ENCODE data around the gene MRPL36.
"Not testable (repeated sequence)": the region's sequence is repeated elsewhere in the genome, so short reads cannot be mapped to it uniquely, and the experiment has no call there.

The MRPL36 gene

DNA sequence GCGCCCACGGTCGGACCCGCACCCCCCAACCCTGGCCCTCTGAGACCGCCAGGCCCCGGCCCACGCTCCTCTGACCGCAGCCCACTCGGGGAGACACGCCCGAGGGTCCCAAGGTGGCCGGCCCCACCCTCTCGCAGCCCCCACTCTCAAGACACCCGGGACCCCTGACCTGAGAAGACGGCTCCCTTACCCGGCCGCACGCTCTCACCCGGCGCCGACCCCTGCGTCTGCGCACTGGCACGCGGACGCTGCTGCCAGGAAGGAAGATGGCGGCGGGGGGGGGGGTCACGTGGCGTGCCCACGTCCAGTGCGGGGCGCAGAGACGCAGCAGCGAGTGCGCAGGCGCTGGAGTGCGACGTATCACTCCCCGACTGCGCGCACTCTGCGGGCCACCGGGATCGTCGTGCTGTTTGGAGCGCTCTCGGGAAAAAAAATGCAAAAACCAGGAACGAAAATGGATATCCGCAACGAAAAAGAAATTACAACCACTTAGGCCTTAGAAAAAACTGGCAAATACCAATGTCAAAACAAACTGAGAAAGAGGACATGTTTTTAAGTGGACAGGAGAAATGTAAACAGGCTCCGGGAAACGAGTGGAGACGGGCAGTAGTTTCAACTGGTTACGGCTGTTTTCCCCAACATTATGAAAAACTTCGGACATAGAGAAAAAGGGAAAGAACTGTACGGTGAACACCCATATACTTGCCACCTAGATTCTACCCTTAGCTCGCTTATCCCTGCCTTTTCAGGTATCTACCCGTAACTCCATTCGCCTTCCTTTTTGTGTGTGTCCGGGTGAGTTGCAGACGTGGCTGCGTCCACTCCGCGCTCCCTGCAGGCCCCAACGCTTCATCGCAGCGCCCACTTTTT is at the start of gene MRPL36:
MRPL36 (minus strand) TSS at position 236 of the 870 bp plus-strand sequence. CDS start 902 bp downstream, outside the sequence.
- DNase-seq (ENCODE audit: low read depth in 1 of 2, low spot score in 1 of 2) = peak; percentile 85 to 93

DNA sequence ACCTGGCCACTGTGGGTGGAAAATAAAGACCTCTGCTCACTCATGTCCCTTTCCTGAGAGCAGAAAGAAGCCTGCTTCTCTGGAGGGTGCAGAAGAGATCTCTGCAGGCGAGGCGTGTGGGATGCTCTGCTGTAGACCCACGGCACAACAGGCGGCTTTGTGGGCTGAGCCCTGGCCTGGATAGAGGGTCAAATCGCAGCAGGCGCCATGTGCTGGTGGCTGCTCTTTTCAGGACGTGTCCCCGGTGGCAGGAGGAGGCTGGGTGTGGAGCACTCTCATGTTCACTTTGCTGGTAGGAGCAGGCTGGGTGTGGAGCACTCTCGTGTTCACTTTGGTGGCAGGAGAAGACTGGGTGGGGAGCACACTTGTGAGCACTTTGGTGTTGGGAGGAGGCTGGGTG is 48.0 kb upstream of the MRPL36 start:
- DNase-seq (ENCODE audit: low read depth in 1 of 2, low spot score in 1 of 2) = no peak

DNA sequence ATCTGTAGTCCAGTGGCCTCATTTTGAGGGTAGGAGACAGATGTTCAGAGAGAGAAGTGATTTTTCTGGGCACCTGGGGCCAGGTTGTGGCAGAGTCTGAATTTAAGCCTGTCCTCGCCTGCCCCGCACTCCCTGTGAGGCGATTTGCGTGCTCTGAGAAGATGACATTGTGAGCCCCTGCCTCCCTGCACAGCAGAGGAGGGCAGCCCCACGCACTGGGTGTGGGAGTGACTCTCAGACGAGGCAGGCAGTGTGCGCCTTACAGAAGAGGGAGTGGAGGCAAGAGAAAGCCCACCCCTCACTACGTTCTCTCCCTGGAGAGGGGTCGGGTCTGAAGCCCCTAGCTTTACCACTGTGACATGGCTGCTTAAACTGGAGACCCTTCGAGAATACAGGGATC is 47.4 kb upstream of the MRPL36 start:
- DNase-seq (ENCODE audit: low read depth in 1 of 2, low spot score in 1 of 2) = no peak

DNA sequence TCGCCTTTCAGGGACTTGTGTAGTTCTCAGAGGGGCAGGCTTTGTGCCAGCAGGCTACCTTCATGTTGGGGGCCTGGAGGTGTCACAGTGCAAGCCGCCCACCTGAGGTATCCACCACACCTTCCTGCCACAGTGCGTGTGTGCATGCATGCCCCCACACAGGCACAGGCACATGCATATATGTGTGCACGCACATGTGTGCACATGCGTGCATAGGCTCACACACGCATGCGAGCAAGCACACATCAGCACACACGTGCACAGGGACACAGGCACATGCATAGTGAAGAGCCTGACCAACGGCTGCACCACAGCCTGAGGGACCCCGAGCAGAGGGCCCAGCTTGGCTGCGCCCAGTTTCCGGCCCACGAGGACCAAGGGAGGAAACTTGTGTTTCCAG is 46.9 kb upstream of the MRPL36 start:
- no peak for DNase-seq (ENCODE audit: low read depth in 1 of 2, low spot score in 1 of 2)

DNA sequence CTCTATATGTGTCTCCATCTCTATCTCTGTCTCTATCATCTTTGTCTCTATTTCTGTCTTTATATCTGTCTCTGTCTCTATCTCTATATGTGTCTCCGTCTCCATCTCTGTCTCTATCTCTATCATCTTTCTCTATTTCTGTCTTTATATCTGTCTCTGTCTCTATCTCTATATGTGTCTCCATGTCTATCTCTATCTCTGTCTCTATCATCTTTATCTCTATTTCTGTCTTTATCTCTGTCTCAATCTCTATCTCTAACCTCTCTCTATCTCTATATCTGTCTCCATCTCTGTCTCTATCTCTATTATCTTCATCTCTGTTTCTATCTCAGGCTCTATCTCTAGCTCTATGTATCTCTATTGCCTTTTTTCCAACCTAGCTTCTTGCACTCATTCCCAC is 46.1 kb upstream of the MRPL36 start:
- no peak for DNase-seq (ENCODE audit: low read depth in 1 of 2, low spot score in 1 of 2)

DNA sequence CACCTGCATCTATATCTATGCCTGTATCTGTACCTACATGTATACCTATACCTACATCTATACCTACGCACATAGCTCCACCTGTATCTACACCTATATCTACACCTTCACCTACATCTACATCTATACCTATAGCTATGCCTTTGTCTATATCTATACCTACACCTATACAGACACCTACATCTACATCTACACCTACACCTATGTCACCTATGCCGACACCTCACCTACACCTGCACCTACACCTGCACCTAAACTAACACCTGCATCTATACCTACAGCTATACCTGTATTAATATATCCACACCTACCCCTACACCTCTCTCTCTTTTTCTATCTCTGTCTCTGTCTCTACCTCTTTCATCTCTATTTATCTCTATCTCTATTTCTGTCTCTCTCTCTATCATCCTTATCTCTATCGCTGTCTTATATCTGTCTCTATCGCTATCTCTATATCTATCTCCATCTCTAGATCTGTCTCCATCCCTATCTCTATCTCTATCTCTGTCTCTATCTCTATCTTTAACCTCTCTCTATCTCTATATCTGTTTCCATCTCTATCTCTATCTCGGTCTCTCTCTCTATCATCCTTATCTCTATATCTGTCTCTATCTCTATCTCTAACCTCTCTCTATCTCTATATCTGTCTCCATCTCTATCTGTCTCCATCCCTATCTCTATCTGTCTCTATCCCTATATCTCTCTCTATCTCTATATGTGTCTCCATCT is 45.2 kb upstream of the MRPL36 start:
- no peak for DNase-seq (ENCODE audit: low read depth in 1 of 2, low spot score in 1 of 2)

DNA sequence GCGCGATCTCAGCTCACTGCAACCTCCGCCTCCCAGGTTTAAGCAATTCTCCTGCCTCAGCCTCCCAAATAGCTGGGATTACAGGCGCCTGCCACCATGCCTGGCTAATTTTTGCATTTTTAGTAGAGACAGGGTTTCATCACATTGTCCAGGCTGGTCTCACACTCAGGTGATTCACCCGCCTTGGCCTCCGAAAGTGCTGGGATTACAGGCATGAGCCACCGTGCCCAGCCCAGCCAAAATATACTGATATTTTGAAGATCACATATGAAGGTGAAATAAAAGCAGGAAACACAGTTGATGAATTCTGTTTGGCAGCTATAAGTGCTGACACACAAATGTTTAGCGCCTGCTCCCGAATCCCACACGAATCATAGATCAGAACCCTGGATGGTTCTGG is 44.1 kb upstream of the MRPL36 start:
- DNase-seq (ENCODE audit: low read depth in 1 of 2, low spot score in 1 of 2) = not testable (repeated sequence)

DNA sequence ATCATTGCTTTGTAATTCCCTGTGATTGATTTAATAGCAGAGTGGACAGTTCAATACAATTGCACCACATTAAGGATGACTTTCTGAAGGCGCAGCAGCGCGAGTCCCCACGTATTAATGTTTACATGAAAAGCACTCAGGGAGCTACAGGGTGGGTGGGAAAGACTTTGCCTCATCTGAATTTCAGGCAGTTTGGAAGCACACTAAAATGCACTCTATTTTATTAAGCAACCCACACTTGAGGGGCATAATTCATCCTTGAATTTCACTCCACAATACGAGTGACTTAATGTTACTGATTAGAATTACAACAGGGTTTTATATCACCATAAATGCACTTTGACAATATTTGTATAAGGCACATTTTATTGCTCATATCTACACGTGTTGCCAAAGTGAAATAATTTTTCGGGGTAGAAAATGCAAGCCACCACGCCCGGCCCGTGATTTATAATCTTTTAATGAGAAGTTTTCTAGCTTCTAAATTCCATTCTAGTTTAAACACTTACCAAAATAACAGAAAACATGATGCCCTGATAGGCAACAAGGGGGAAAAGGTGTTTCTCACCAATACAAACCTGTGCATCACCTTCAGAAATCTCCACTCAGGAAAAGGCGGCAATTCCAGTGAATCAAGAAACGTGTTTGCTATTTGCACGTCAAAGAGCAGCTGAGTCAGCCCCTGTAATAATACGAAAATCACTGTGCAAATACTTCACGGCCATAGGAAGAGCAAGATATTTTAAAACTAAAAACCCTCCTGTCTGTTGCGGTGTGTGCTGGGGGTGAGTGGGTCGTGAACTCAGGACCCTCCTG is 42.6 kb upstream of the MRPL36 start:
- DNase-seq (ENCODE audit: low read depth in 1 of 2, low spot score in 1 of 2) = no peak

DNA sequence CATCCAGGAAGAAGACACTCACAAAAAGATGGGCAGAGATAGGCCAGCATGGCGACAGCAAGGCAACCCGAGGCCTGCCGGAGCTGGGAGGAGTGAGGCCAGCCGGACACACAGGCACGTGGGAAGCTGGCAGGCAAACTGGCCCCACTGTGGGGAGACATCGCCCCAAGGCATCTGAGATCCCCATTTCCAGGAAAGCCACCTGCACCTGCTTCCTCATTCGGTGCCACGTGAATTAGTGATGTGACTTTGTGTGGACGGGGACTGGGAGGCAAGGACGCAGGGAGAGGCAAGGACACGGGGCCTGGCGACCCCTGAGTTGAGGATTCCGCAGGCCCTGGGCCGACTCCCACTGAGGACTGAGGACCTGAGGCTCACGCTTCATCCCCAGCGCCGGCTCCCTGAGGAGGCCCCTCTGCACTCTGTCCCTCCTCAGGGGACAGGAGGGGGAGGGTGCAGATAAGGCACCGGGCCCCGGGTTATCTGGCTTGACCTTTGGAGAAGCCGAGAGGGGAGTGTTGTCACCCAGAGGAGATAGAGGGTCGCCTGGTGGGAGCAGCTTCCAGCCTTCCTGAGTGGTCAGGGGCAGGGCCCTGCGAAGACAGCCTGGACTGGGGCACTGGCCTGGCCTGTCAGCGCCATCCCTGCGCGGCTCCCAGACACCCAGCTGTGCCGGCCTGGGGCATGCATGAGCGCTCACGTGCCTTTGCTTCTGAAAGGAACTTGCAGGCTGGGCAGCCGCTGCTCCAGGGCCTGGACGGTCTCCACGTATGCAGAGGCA is 41.3 kb upstream of the MRPL36 start:
- no peak for DNase-seq (ENCODE audit: low read depth in 1 of 2, low spot score in 1 of 2)

DNA sequence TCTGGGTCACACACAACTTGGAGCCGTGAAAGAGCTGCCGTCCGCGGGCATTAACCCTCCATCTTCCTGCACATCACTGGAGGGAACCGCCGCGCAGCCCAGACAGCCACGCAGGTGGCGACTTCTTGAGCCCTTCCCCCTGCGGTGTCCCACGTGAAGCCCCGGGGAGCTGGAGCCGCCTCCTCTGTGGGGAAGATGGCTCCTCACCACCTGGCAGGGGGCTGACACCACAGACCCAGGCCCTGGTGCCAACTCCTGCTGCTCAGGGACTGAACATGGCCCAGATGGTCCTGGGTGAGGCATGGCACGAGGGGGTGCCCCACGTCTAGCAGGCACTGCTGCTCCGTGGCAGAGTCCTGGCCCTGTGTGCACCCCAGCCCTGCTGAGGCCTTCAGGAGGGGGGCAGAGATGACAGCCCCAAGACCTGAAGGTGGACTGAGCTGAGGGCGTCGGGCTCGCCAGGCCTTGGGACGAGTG is 40.5 kb upstream of the MRPL36 start:
- DNase-seq (ENCODE audit: low read depth in 1 of 2, low spot score in 1 of 2) = no peak

DNA sequence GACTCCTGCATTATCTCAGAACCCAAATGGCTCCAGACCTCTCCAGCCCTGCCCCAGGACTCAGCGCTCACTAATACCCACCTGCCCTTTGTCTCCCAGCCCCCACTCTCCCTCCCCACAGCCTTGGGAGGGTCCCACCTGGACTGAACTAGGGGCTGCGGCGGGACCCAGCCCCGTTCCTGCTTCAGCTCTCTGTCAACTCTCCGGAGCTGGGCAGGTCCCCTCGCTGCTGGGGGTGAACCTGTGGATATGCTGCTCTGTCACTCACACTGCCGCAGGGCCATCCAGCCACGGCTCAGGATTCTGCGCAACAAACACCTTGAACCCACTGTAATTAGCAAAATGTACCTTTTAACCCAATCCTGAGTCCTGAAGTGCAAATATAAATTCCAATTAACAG is 38.4 kb upstream of the MRPL36 start:
- DNase-seq (ENCODE audit: low read depth in 1 of 2, low spot score in 1 of 2) = no peak

DNA sequence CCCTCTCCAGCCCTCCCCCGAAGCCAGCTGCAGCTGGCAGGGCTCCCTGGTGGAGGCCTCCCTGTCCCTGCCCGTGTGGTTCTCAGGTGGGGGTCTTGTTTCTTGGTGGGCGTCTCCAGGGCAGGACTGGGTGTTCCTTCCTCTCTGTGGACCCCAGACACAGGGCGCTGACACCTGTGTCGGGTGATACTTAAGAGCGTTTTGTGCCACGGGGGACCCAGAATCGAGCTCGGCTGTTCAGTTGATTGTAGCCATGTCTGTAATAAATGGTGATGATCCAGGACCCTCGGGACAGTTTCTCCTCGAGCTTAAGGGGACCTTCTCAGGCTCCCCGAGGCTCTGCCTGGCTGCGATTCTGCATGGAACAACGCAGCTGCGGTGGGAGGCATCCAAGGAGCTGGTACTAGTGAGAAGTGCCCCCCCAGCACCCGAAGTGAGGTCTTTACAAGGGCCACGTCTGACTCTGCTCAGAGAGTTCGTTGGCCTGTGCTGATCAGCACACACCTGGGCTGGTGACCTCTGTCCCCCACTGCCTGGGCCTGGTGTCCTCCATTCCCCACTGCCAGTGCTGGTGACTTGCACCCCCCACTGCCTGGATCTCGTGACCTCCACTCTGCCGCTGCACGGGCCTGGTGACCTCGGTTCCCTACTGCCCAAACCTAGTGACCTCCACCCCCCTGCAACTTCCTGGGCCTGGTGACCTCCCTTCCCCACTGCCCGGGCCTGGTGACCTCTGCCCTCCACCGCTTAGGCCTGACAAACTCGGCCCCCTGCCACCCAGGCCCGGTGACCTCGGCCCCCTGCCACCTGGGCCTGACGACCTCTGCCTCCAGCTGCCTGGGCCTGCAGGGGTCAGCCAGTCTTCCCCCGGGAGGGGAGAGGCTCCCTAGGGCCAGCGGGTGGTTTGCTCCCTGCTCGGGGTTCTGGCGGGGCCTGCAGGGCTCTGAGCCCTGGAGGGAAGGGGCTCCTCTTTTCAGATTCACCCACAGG is 37.5 kb upstream of the MRPL36 start:
- DNase-seq (ENCODE audit: low read depth in 1 of 2, low spot score in 1 of 2) = no peak

DNA sequence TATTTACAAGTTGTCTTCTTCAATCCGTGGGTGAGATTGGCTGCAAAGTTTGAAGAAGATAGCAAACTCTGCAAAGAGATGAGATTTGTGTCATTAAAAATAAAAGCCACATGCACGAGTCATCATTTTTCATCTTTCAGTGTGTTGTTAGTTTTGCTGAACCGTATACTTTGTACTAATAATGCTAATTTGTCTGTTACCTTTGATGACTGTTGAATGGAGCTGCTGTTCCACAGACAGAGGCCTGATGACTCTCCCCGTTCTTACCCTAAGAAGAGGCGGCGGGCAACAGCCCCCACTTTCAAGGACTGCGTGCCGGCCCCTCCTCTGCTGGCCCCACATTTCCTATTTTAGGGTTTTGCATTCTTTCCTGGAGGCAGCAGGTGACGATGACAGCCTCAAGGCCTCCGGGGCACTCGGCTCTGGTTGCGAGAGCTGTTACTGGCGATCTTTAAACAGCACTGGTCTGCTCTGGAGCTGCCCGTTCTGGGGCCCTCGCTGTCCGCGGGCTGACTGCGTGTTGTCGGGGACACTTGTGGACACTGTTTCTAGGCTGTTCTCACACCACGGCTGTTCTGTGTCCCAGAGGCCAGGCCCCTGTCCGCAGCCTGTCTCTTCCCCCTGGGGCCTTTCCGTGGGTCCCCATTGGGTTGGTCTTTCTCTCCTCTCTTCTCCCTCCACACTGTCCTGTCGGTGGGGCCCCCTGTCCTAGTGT is 36.7 kb upstream of the MRPL36 start:
- DNase-seq (ENCODE audit: low read depth in 1 of 2, low spot score in 1 of 2) = no peak

DNA sequence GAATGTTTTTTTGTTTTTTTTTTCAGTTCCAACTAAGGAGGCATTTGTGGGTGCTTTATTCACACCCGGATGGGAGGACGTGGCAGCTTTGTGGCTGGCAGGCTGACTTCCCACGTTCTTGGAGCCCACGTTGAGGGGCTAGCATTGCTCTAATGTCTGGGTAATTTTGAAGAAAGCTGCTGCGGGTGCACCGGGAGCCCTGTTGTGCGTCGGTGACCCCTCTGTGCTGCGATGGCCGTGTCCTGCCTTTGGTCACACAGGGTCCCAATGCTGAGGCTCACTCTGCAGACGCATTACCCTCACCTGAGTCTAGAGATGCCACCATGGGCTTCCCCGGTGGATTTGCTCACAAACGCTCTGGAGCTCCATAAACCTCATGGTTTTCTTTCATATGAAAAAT is 35.8 kb upstream of the MRPL36 start:
- no peak for DNase-seq (ENCODE audit: low read depth in 1 of 2, low spot score in 1 of 2)

DNA sequence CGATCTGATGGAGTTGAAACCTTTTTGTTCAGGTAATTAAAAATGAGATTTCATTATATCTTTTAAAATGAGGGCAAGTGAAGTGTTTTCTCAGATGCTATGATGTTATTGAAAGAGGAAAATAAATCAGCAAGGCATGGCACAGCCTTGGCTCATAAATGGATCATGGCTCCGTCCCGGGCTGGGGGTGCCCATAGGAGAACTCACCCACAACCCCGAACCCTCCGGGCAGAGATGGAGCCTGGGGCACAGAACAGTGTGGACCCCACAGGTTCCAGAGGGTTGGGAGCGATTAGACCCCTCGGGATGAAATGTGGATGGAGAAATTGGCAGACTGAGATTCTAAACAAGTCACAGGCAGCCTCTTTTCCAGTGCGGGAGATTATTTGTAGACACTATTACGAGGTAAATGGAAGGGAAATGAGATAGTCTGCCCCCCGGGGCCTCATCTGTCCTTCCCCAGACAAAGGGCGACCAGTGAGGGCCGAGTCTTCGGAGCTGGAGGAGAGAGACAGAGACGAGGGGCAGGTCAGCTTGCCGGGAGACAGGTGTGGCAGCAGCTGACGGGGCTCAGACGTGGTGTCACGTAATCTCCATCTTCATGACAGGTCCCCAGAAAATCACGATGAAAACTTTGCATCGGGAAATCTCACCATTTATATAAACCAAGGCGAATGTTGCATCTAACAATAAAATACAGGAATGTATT is 35.2 kb upstream of the MRPL36 start:
- DNase-seq (ENCODE audit: low read depth in 1 of 2, low spot score in 1 of 2) = no peak

DNA sequence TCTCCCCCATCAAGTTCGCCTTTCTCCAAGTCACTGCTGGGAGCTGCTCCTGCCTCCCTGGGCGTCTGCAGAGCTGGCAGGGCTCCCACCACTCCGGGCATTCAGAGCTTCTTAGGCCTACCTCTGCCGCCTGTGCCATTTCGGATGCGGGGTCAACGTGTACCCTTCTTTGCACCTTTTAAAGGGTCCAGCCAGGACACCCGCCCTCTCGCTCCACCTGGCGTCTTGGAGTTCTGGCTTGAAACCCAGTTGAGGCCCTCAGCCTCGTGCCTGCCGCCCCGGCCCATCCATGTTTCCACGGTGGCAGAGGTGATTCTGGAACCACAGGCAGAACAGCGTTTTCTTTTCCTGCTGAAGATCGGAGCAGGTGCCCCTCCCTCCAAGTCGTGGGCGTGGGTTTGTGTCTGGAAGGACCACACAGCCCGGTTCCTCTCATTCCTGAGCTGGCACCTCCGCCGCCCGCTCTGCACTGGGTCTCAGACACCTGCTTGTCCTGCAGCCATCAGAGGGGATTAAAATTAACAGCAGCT is 34.5 kb upstream of the MRPL36 start:
- DNase-seq (ENCODE audit: low read depth in 1 of 2, low spot score in 1 of 2) = no peak

DNA sequence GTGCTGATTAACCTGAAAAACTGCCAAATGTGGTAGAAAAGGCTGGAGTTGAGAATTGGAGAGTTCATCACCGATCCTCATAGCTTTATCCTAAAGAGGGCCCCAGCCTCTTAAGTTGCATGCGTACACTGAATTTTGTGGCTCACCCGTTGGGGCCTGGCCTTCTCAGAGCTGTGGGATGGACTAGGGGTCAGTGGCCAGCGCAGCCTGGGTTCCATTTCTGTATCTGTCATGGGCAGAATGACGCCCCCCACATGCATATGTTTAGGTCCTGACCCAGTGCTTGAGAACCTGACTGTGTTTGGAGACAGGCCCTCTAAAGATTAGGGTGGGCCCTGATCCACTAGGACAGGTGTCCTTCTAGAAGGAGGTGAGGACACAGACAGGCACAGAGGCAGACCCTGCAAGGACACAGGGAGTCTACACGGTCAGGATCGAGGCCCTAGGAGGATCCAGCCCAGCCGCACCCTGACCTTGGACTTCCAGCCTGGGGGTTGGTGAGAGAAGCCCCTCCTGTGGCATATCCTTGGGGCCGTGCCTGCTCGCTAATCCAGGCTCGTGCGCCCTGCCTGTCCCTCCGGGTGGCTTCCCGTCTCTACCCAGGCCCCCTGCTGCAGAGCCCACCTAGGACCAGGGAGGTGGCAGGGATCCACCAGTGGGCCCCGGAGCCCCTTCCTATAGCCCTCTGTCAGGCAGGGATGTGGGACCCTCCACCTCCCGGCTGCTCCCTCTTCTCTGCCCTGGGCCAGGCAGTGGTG is 33.8 kb upstream of the MRPL36 start:
- no peak for DNase-seq (ENCODE audit: low read depth in 1 of 2, low spot score in 1 of 2)

Data from stimulated activated CD4-positive, alpha-beta T cell treated with anti-CD3 and anti-CD28 coated beads, Interleukin-15, amount 100 ng/mL, for 1 hour (primary cell).